Smooth muscle cell (in vitro differentiated cells): ENCODE results near the gene TMEM171. TPM values are rescaled to one million over a fixed set of nuclear protein-coding genes. Genes with fewer than 3 reads are reported as not detected.
A peak's percentile ranks its signal among the peaks of the same experiment; 100 is the strongest.

Source experiments
- DNase-seq: peaks from one replicate; lab custom pipeline; 2025; ENCODE audit not compliant: unreplicated experiment; lab: John Stamatoyannopoulos, UW
- H2AFZ ChIP-seq: fragments of 200-600 bp; sonication (generic); 2 replicates; pipeline ENCODE4 v1.6.0; 2016; ENCODE audit warnings: antibody characterized with exemption, low read depth, mild to moderate bottlenecking
- H3F3A ChIP-seq: fragments of 200-600 bp; sonication (generic); 2 replicates; pipeline ENCODE4 v1.6.0; 2017; ENCODE audit warnings: antibody characterized with exemption, low read depth
- H3K27ac ChIP-seq: fragments of 200-600 bp; sonication (generic); 2 replicates; pipeline ENCODE4 v1.5.1; 2016; ENCODE audit warnings: low read depth, mild to moderate bottlenecking
- H3K27me3 ChIP-seq: fragments of 200-600 bp; sonication (generic); 2 replicates; pipeline ENCODE4 v1.6.1; 2016; ENCODE audit warnings: low read depth, mild to moderate bottlenecking
- H3K36me3 ChIP-seq: fragments of 200-600 bp; sonication (generic); 2 replicates; pipeline ENCODE4 v1.5.1; 2016; ENCODE audit warnings: low read depth
- H3K4me1 ChIP-seq: fragments of 200-600 bp; sonication (generic); 2 replicates; pipeline ENCODE4 v1.5.1; 2016; ENCODE audit warnings: low read depth
- H3K4me2 ChIP-seq: fragments of 200-600 bp; sonication (generic); 2 replicates; pipeline ENCODE4 v1.6.0; 2016; ENCODE audit warnings: mild to moderate bottlenecking
- H3K4me3 ChIP-seq: fragments of 200-600 bp; sonication (generic); 2 replicates; pipeline ENCODE4 v1.5.1; 2016; ENCODE audit warnings: mild to moderate bottlenecking
- H3K79me2 ChIP-seq: fragments of 200-600 bp; sonication (generic); 2 replicates; pipeline ENCODE4 v1.6.0; 2016; ENCODE audit warnings: low read depth, mild to moderate bottlenecking
- H3K9ac ChIP-seq: fragments of 200-600 bp; sonication (generic); 2 replicates; pipeline ENCODE4 v1.6.0; 2016; ENCODE audit warnings: low read depth
- H3K9me3 ChIP-seq: fragments of 200-600 bp; sonication (generic); replicated peaks from 2 replicates; pipeline ENCODE4 v1.5.1; 2016; ENCODE audit warnings: low read depth
- H4K20me1 ChIP-seq: fragments of 200-600 bp; sonication (generic); 2 replicates; pipeline ENCODE4 v1.6.0; 2016; ENCODE audit warnings: low read depth
- WGBS: methylation state at CpG from one replicate; pipeline ENCODE4 v1.1.7; 2016; ENCODE audit warnings: low lambda C conversion rate; 5-methylcytosine and 5-hydroxymethylcytosine counted together
- polyA plus RNA-seq: library from polyadenylated mRNA; unstranded; fragments of >200 nt; fragmentation: Nextera tagmentation; extraction: Ambion mirVana; gene quantifications from 2 replicates; pipeline ENCODE4 v1.2.1, GENCODE V29; 2016
- total RNA-seq: library from RNA; depleted of rRNA; stranded (reverse); fragments of >200 nt; gene quantifications from 2 replicates; pipeline ENCODE4 v1.2.3, GENCODE V29; 2014
- TF ChIP-seq, protein P1 (sequence below): fragments of 200-600 bp; sonication (generic); IDR thresholded peaks from 2 replicates; pipeline ENCODE4 v1.5.1; 2017; ENCODE audit warnings: borderline replicate concordance, mild to moderate bottlenecking, antibody characterized with exemption; ENCODE audit not compliant: insufficient read depth, poor library complexity, severe bottlenecking

The TMEM171 gene
- total and polyA plus RNA-seq, 2 experiments from 2014 or later, result 0.54 TPM; not detected in 1

DNA sequence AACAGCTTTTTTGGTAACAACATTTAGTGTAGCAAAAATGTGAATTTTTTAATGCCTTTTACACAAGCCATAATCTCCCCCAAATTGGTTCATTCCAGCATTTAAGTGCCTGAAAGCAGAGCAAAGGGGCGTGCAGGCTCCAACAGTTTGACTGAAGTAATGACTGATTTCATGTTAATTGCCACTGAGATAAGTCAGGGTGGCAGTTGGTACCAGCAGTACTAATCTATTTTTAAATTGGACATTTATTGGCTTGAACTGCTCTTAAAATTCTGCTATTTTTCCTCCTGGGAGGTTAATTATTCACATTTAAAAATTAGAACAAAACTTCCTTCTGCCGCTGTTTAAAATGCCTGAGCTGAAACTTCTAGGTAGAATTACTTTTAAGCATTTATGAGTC, 12.4 kb downstream of the TMEM171 start:
- Histone ChIP-seq H3K4me1 (no peaks in the 10 kb centered on the region), H4K20me1 (no peaks in the 10 kb centered on the region), H2AFZ (no peak overlapping the region), H3K27me3 (no peaks in the 10 kb centered on the region), H3K4me2 (no peak overlapping the region), H3K9ac (no peak overlapping the region), H3F3A (no peaks in the 10 kb centered on the region), H3K4me3 (no peak overlapping the region), H3K9me3 (no peaks in the 10 kb centered on the region), H3K36me3 (no peaks in the 10 kb centered on the region), H3K27ac (no peak overlapping the region), H3K79me2 (no peaks in the 10 kb centered on the region)
- 91% methylated on average over 2 of the region's 2 CpGs for WGBS
- DNase-seq, result no peak
- TF ChIP-seq, protein P1, sequence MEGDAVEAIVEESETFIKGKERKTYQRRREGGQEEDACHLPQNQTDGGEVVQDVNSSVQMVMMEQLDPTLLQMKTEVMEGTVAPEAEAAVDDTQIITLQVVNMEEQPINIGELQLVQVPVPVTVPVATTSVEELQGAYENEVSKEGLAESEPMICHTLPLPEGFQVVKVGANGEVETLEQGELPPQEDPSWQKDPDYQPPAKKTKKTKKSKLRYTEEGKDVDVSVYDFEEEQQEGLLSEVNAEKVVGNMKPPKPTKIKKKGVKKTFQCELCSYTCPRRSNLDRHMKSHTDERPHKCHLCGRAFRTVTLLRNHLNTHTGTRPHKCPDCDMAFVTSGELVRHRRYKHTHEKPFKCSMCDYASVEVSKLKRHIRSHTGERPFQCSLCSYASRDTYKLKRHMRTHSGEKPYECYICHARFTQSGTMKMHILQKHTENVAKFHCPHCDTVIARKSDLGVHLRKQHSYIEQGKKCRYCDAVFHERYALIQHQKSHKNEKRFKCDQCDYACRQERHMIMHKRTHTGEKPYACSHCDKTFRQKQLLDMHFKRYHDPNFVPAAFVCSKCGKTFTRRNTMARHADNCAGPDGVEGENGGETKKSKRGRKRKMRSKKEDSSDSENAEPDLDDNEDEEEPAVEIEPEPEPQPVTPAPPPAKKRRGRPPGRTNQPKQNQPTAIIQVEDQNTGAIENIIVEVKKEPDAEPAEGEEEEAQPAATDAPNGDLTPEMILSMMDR, result no peak

DNA sequence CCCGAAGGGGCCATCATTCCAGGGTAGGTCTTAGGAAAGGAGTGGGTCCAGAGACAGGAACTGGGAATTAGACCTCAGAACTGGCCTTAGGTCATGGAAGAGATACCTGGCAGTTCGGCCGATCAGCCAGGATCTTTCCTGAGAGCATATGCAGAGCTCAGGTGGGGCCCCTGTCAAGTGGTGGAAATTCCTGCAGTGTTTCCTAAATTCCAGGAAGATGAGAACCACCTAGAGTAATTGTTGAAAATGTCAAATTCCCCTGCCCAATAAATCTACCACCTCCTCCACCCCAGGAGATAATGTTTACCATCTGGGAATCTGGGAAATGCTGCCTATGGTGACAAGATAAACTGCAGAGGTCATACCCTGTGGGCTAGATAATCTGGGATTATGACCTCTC, 14.6 kb downstream of the TMEM171 start:
- Histone ChIP-seq H3K4me1 (no peaks in the 10 kb centered on the region), H3K9ac (no peak overlapping the region), H3K27ac (no peak overlapping the region), H3F3A (no peaks in the 10 kb centered on the region), H3K9me3 (no peaks in the 10 kb centered on the region), H2AFZ (no peak overlapping the region), H3K27me3 (no peaks in the 10 kb centered on the region), H3K79me2 (no peaks in the 10 kb centered on the region), H3K4me3 (no peak overlapping the region), H4K20me1 (no peaks in the 10 kb centered on the region), H3K36me3 (no peaks in the 10 kb centered on the region), H3K4me2 (no peak overlapping the region)
- no peak for DNase-seq
- TF ChIP-seq, protein P1, result no peak
- WGBS, result 77% methylated on average over 3 of the region's 3 CpGs

DNA sequence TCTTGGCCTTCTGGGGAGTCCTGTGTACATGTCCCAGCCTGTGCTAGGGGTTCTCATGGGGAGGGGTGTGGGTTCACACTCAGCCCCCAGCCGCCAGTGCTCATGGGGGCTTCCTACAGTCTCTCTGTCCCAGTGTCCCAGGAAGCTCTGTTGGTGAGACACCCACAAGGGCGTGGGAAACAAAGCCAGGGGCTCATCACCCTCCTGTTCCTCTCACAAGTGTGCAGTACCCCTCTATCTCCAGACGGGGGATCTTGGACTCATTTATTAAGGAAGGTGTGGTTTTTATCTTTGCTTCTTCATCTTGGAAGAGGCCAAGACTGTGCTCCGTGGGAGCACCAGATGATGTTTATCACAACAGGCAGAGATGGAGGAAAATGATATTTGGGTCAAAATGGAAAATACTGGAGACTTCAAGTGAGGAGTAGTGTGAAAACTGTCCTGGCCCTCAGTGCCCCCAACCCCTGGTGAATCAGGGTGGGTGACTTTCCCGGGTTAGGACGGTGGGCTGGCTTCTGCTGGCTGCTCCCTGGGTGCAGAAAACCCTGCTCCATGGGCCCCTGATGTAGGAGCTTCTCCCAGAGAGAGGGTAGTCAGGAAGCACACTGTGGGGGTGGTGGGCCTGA, 15.2 kb downstream of the TMEM171 start:
- Histone ChIP-seq H3K4me1 (no peaks in the 10 kb centered on the region), H2AFZ (no peak overlapping the region), H4K20me1 (no peaks in the 10 kb centered on the region), H3K9ac (no peak overlapping the region), H3K9me3 (no peaks in the 10 kb centered on the region), H3F3A (no peaks in the 10 kb centered on the region), H3K36me3 (no peaks in the 10 kb centered on the region), H3K79me2 (no peaks in the 10 kb centered on the region), H3K27me3 (no peaks in the 10 kb centered on the region), H3K4me2 (no peak overlapping the region), H3K4me3 (no peak overlapping the region), H3K27ac (no peak overlapping the region)
- TF ChIP-seq, protein P1, result peak; percentile 25
- DNase-seq, result no peak
- WGBS, result 76% methylated on average over 6 of the region's 6 CpGs

DNA sequence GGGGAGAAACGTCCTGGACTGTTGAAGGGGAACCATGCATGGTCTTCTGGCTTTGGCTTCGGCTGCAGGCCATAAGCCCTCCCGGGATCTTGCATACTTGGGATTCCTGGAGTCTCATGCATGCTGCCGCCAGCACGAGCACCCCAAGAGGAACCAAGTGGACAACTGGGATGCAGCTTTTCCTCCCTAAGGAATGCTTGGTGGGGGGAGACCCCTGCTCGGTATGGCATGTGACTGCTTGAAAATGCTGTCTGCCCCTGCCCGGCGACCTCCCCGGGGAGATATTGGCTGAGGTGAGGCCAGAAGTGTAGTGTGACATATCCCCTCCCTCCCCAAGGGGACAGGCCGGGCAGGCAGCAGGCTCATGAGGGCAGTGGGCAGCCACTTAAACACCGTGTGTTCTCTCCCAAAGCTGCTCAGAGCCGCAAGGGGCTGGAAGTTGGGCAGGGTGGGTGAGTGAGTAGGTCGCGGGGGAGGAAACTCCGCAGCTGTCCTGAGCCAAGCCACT, 15.7 kb downstream of the TMEM171 start:
- Histone ChIP-seq H3K27me3 (no peaks in the 10 kb centered on the region), H3K4me3 (no peak overlapping the region), H3K79me2 (no peaks in the 10 kb centered on the region), H4K20me1 (no peaks in the 10 kb centered on the region), H3F3A (no peaks in the 10 kb centered on the region), H3K4me2 (no peak overlapping the region), H3K9me3 (no peaks in the 10 kb centered on the region), H2AFZ (no peak overlapping the region), H3K27ac (no peak overlapping the region), H3K4me1 (no peaks in the 10 kb centered on the region), H3K9ac (no peak overlapping the region), H3K36me3 (no peaks in the 10 kb centered on the region)
- 30% methylated on average over 12 of the region's 15 CpGs for WGBS
- no peak for DNase-seq
- TF ChIP-seq, protein P1, result no peak
